Ramos (cell line): Measurements from ENCODE around the gene ATP9A.
"Not testable (repeated sequence)": the region's sequence is repeated elsewhere in the genome, so short reads cannot be mapped to it uniquely, and the experiment has no call there.

ENCODE experiments used
- in situ Hi-C: fragments of 300-500 bp; cut with MboI; formaldehyde crosslinking; loops from one replicate; pipeline ENCODE4 v1.14.3; 2022; ENCODE audit warnings: low sequenced_read_pairs; ENCODE audit not compliant: unreplicated experiment

ATP9A gene

GRCh38 chr20:51733070-51733469 is 35.1 kb downstream of the ATP9A start:
- in situ Hi-C loops: no loop called here

- in situ Hi-C loops: no loop called here
Measured at GRCh38 chr20:51732096-51732791, 35.9 kb downstream of the ATP9A start.

GRCh38 chr20:51731731-51732095 is 36.5 kb downstream of the ATP9A start:
- in situ Hi-C loops: no loop called here

GRCh38 chr20:51729771-51730170 is 38.4 kb downstream of the ATP9A start:
- in situ Hi-C loops: no loop called here

- in situ Hi-C loops: no loop called here
Measured at GRCh38 chr20:51728737-51729136, 39.5 kb downstream of the ATP9A start.

GRCh38 chr20:51727872-51728271 is 40.3 kb downstream of the ATP9A start:
- in situ Hi-C loops: no loop called here

GRCh38 chr20:51725584-51726176 is 42.5 kb downstream of the ATP9A start:
- in situ Hi-C loops: no loop called here

GRCh38 chr20:51723026-51723425 is 45.2 kb downstream of the ATP9A start:
- in situ Hi-C loops: not testable (repeated sequence)

GRCh38 chr20:51722246-51722645 is 45.9 kb downstream of the ATP9A start:
- in situ Hi-C loops: not testable (repeated sequence)

- in situ Hi-C loops: no loop called here
Measured at GRCh38 chr20:51720854-51721253, 47.3 kb downstream of the ATP9A start.

- in situ Hi-C loops: no loop called here
Measured at GRCh38 chr20:51720384-51720783, 47.8 kb downstream of the ATP9A start.

- in situ Hi-C loops: no loop called here
Measured at GRCh38 chr20:51715856-51716185, 52.4 kb downstream of the ATP9A start.

- in situ Hi-C loops: no loop called here
Measured at GRCh38 chr20:51715163-51715855, 52.9 kb downstream of the ATP9A start.

- in situ Hi-C loops: no loop called here
Measured at GRCh38 chr20:51713213-51713598, 55.0 kb downstream of the ATP9A start.

GRCh38 chr20:51712501-51713212 is 55.5 kb downstream of the ATP9A start:
- in situ Hi-C loops: no loop called here

GRCh38 chr20:51711426-51711825 is 56.8 kb downstream of the ATP9A start:
- in situ Hi-C loops: no loop called here

GRCh38 chr20:51710361-51710894 is 57.8 kb downstream of the ATP9A start:
- in situ Hi-C loops: no loop called here

- in situ Hi-C loops: no loop called here
Measured at GRCh38 chr20:51705400-51705799, 62.8 kb downstream of the ATP9A start.

- in situ Hi-C loops: no loop called here
Measured at GRCh38 chr20:51703400-51704287, 64.5 kb downstream of the ATP9A start.

GRCh38 chr20:51702556-51702955 is 65.6 kb downstream of the ATP9A start:
- in situ Hi-C loops: no loop called here
